Ovary (tissue), 3 donors: ENCODE results near the gene APOBEC3H.
"Not testable (repeated sequence)": the region's sequence is repeated elsewhere in the genome, so short reads cannot be mapped to it uniquely, and the experiment has no call there.

Experiments used
- CTCF ChIP-seq, 3 donors: fragments of 450-650 bp in 2 of 3; fragments of 200-600 bp in 1 of 3; IDR thresholded peaks; one replicate each; pipeline versions ENCODE4 v1.5.1 to v1.8.0; 2016 to 2022; ENCODE audit warnings: antibody characterized with exemption in 3 of 3, mild to moderate bottlenecking in 1 of 3
- POLR2A ChIP-seq: fragments of 450-650 bp; IDR thresholded peaks from one replicate; pipeline ENCODE4 v1.6.1; 2017; ENCODE audit warnings: antibody characterized with exemption, mild to moderate bottlenecking, moderate library complexity
- donor health status: DM: no; HTN: no; CAD: no.

DNA sequence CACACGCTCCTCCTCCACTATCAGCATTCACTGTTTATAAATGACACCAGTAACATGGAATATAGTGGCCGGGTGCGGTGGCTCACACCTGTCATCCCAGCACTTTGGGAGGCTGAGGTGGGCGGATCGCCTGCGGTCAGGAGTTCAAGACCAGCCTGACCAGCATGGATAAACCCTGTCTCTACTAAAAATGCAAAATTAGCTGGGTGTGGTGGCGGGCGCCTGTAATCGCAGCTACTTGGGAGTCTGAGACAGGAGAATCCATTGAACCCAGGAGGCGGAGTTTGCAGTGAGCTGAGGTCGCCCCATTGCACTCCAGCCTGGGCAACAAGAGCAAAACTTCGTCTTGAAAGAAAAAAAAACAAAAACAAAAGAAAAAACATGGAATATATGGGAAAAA lies 19.1 kb upstream of the APOBEC3H start:
- TF ChIP-seq POLR2A; CTCF (IDR thresholded peaks at IDR 0.05): not testable (repeated sequence)
